Thymus (tissue), 11 donors: Measurements from ENCODE around the gene LCE2D. TPM values are rescaled to one million over a fixed set of nuclear protein-coding genes. Genes with fewer than 3 reads are reported as not detected.
"Not testable (repeated sequence)": the region's sequence is repeated elsewhere in the genome, so short reads cannot be mapped to it uniquely, and the experiment has no call there.

Experiments
- DNase-seq, 9 donors: peaks; one replicate each; pipeline ENCODE4 v3.0.0-alpha.2; 2013; ENCODE audit warnings: low spot score in 9 of 9, low read depth in 6 of 9, missing footprints in 1 of 9
- H3K27ac ChIP-seq, 2 donors: one replicate each; pipeline ENCODE4 v1.5.1; 2013; ENCODE audit warnings: control low read depth in 1 of 2, low read depth in 1 of 2, low read length in 1 of 2, mild to moderate bottlenecking in 1 of 2, moderate library complexity in 1 of 2
- H3K27me3 ChIP-seq, 2 donors: one replicate each; pipeline ENCODE4 v1.5.1; 2013; ENCODE audit warnings: low read length in 1 of 2; ENCODE audit not compliant: control insufficient read depth in 2 of 2, insufficient read depth in 1 of 2
- H3K36me3 ChIP-seq, 2 donors: one replicate each; pipeline ENCODE4 v1.5.1; 2013; ENCODE audit warnings: low read length in 1 of 2, mild to moderate bottlenecking in 1 of 2, moderate library complexity in 1 of 2; ENCODE audit not compliant: control insufficient read depth in 2 of 2, insufficient read depth in 2 of 2
- H3K4me1 ChIP-seq, 2 donors: one replicate each; pipeline ENCODE4 v1.5.1; 2013; ENCODE audit warnings: low read length in 2 of 2; ENCODE audit not compliant: control insufficient read depth in 2 of 2, insufficient read depth in 2 of 2
- H3K4me3 ChIP-seq, 2 donors: one replicate each; pipeline ENCODE4 v1.5.1; 2013; ENCODE audit warnings: low read length in 2 of 2, control low read depth in 1 of 2, mild to moderate bottlenecking in 1 of 2
- H3K9me3 ChIP-seq, 2 donors: one replicate each; pipeline ENCODE4 v1.5.1; 2013; ENCODE audit warnings: low read length in 1 of 2, mild to moderate bottlenecking in 1 of 2; ENCODE audit not compliant: control insufficient read depth in 2 of 2, insufficient read depth in 1 of 2
- WGBS: extraction: QIAGEN DNeasy Blood & Tissue Kit; methylation state at CpG from one replicate; pipeline ENCODE4 v1.1.7; 2013; 5-methylcytosine and 5-hydroxymethylcytosine counted together
- polyA plus RNA-seq: library from polyadenylated mRNA; stranded (reverse); fragments of 200-250 nt; gene quantifications from one replicate; pipeline ENCODE4 v1.2.3, GENCODE V29; 2013
- total RNA-seq: library from RNA; stranded (reverse); fragments of 120-200 nt; gene quantifications from one replicate; pipeline ENCODE4 v1.2.4, GENCODE V29; 2013
- donor health status: healthy.

Gene LCE2D
- total and polyA plus RNA-seq, 2 donors, result 1.3 TPM; not detected in 1

GRCh38 chr1:152679459-152679858, 16.3 kb downstream of the LCE2D start:
- Histone ChIP-seq H3K4me3 (no peak overlapping the region), H3K9me3 (no peaks in the 10 kb centered on the region), H3K4me1 (no peaks in the 10 kb centered on the region), H3K27me3 (no peaks in the 10 kb centered on the region), H3K36me3 (no peaks in the 10 kb centered on the region), H3K27ac (no peak overlapping the region)
- 87% methylated on average over 6 of the region's 6 CpGs for WGBS
- no peak for DNase-seq

- Histone ChIP-seq H3K27ac (no peak overlapping the region), H3K27me3 (no peaks in the 10 kb centered on the region), H3K4me1 (no peaks in the 10 kb centered on the region), H3K9me3 (no peaks in the 10 kb centered on the region), H3K4me3 (no peak overlapping the region), H3K36me3 (no peaks in the 10 kb centered on the region)
- no peak for DNase-seq
- WGBS, result 71% methylated on average over 2 of the region's 2 CpGs
Measured at GRCh38 chr1:152681616-152682015, 18.4 kb downstream of the LCE2D start.

- Histone ChIP-seq H3K4me1 (no peaks in the 10 kb centered on the region), H3K36me3 (no peaks in the 10 kb centered on the region), H3K4me3 (no peak overlapping the region), H3K9me3 (no peaks in the 10 kb centered on the region), H3K27ac (no peak overlapping the region), H3K27me3 (no peaks in the 10 kb centered on the region)
- no peak for DNase-seq
Measured at GRCh38 chr1:152683846-152684245, 20.7 kb downstream of the LCE2D start.

- not testable (repeated sequence) for DNase-seq, H3K36me3 ChIP-seq, H3K9me3 ChIP-seq, H3K4me3 ChIP-seq, H3K27ac ChIP-seq, H3K4me1 ChIP-seq, H3K27me3 ChIP-seq
- WGBS, result 80% methylated on average over 4 of the region's 4 CpGs
Measured at GRCh38 chr1:152685823-152686222, 22.6 kb downstream of the LCE2D start, which contains the start of gene LCE2B. Gene LCE2B, plus strand, starts transcription at chr1:152686123. Its CDS starts 721 bp downstream, at chr1:152686844.

GRCh38 chr1:152697701-152698600, 34.8 kb downstream of the LCE2D start, which contains the start of gene LCE2A:
Gene LCE2A, plus strand, starts transcription at chr1:152698345. Its CDS starts 557 bp downstream, at chr1:152698902.
- WGBS, result 62% methylated on average over 4 of the region's 4 CpGs
- Histone ChIP-seq H3K36me3 (no peaks in the 10 kb centered on the region), H3K9me3 (no peaks in the 10 kb centered on the region), H3K4me1 (no peaks in the 10 kb centered on the region), H3K4me3 (no peak within 1 kb of the TSS), H3K27ac (no peak within 1 kb of the TSS), H3K27me3 (no peaks in the 10 kb centered on the region)
- DNase-seq, result no peak

- Histone ChIP-seq H3K9me3 (no peaks in the 10 kb centered on the region), H3K27me3 (no peaks in the 10 kb centered on the region), H3K4me1 (no peaks in the 10 kb centered on the region), H3K36me3 (no peaks in the 10 kb centered on the region), H3K27ac (no peak overlapping the region), H3K4me3 (no peak overlapping the region)
- DNase-seq, result no peak
- WGBS, result 91% methylated on average over 4 of the region's 4 CpGs
Measured at GRCh38 chr1:152699746-152700145, 36.6 kb downstream of the LCE2D start.

- no peak within 1 kb of the TSS for H3K4me3 ChIP-seq
- no peak within 1 kb of the TSS for H3K27ac ChIP-seq
- no peaks in the 10 kb centered on the region for H3K9me3 ChIP-seq
- WGBS, result 84% methylated on average over 2 of the region's 2 CpGs
- H3K4me1 ChIP-seq, result no peaks in the 10 kb centered on the region
- DNase-seq, result no peak
- H3K36me3 ChIP-seq, result no peaks in the 10 kb centered on the region
- no peaks in the 10 kb centered on the region for H3K27me3 ChIP-seq
Measured at GRCh38 chr1:152707860-152708259, 44.7 kb downstream of the LCE2D start, which contains the start of gene LCE4A. Gene LCE4A, plus strand, starts transcription at chr1:152708160. Its CDS starts 916 bp downstream, at chr1:152709076.

Other genes starting within 250 kb of the LCE2D start
- gene CRNN, start 249.1 kb upstream of the LCE2D start, total RNA-seq, result 0.05 TPM
- 0.43 TPM for gene CRNN, start 249.1 kb upstream of the LCE2D start, polyA plus RNA-seq
- not detected for gene LCE5A, start 152.6 kb upstream of the LCE2D start, total RNA-seq
- gene LCE5A, start 152.6 kb upstream of the LCE2D start, polyA plus RNA-seq, result 0.43 TPM
- not detected for gene CRCT1, start 148.9 kb upstream of the LCE2D start, total RNA-seq
- 3.5 TPM for gene CRCT1, start 148.9 kb upstream of the LCE2D start, polyA plus RNA-seq
- not detected for gene LCE3E, start 96.6 kb upstream of the LCE2D start, total RNA-seq
- 6.2 TPM for gene LCE3E, start 96.6 kb upstream of the LCE2D start, polyA plus RNA-seq
- gene LCE3D, start 82.9 kb upstream of the LCE2D start, total RNA-seq, result not detected
- gene LCE3D, start 82.9 kb upstream of the LCE2D start, polyA plus RNA-seq, result 15.7 TPM
- gene LCE3C, start 63.1 kb upstream of the LCE2D start, total RNA-seq, result not detected
- 0.66 TPM for gene LCE3C, start 63.1 kb upstream of the LCE2D start, polyA plus RNA-seq
- not detected for gene LCE3B, start 49.6 kb upstream of the LCE2D start, total RNA-seq
- gene LCE3B, start 49.6 kb upstream of the LCE2D start, polyA plus RNA-seq, result not detected
- gene LCE3A, start 40.3 kb upstream of the LCE2D start, total RNA-seq, result not detected
- gene LCE3A, start 40.3 kb upstream of the LCE2D start, polyA plus RNA-seq, result not detected
- not detected for gene LCE2C, start 11.9 kb downstream of the LCE2D start, total RNA-seq
- gene LCE2C, start 11.9 kb downstream of the LCE2D start, polyA plus RNA-seq, result 1.7 TPM
- gene LCE2B, start 22.7 kb downstream of the LCE2D start, total RNA-seq, result 0.09 TPM
- gene LCE2B, start 22.7 kb downstream of the LCE2D start, polyA plus RNA-seq, result 1.5 TPM
- not detected for gene LCE2A, start 35.0 kb downstream of the LCE2D start, total RNA-seq
- 1.3 TPM for gene LCE2A, start 35.0 kb downstream of the LCE2D start, polyA plus RNA-seq
- gene LCE4A, start 44.8 kb downstream of the LCE2D start, total RNA-seq, result not detected
- not detected for gene LCE4A, start 44.8 kb downstream of the LCE2D start, polyA plus RNA-seq
- not detected for gene KPRP, start 94.6 kb downstream of the LCE2D start, total RNA-seq
- 0.21 TPM for gene KPRP, start 94.6 kb downstream of the LCE2D start, polyA plus RNA-seq
- gene LCE1F, start 111.8 kb downstream of the LCE2D start, total RNA-seq, result not detected
- 0.46 TPM for gene LCE1F, start 111.8 kb downstream of the LCE2D start, polyA plus RNA-seq
- gene LCE1E, start 122.9 kb downstream of the LCE2D start, total RNA-seq, result not detected
- 0.30 TPM for gene LCE1E, start 122.9 kb downstream of the LCE2D start, polyA plus RNA-seq
- not detected for gene LCE1D, start 133.3 kb downstream of the LCE2D start, total RNA-seq
- 0.27 TPM for gene LCE1D, start 133.3 kb downstream of the LCE2D start, polyA plus RNA-seq
- gene LCE1C, start 143.3 kb downstream of the LCE2D start, total RNA-seq, result 0.14 TPM
- 3.0 TPM for gene LCE1C, start 143.3 kb downstream of the LCE2D start, polyA plus RNA-seq
- gene LCE1B, start 148.6 kb downstream of the LCE2D start, total RNA-seq, result not detected
- 0.68 TPM for gene LCE1B, start 148.6 kb downstream of the LCE2D start, polyA plus RNA-seq
- not detected for gene LCE1A, start 164.1 kb downstream of the LCE2D start, total RNA-seq
- gene LCE1A, start 164.1 kb downstream of the LCE2D start, polyA plus RNA-seq, result 1.0 TPM
- gene LCE6A, start 179.5 kb downstream of the LCE2D start, total RNA-seq, result not detected
- 1.1 TPM for gene LCE6A, start 179.5 kb downstream of the LCE2D start, polyA plus RNA-seq
- not detected for gene LCE7A, start 196.6 kb downstream of the LCE2D start, total RNA-seq
- gene LCE7A, start 196.6 kb downstream of the LCE2D start, polyA plus RNA-seq, result 0.32 TPM
- gene SMCP, start 214.9 kb downstream of the LCE2D start, total RNA-seq, result not detected
- 0.30 TPM for gene SMCP, start 214.9 kb downstream of the LCE2D start, polyA plus RNA-seq
- 0.57 TPM for gene IVL, start 245.2 kb downstream of the LCE2D start, total RNA-seq
- gene IVL, start 245.2 kb downstream of the LCE2D start, polyA plus RNA-seq, result 16.6 TPM